ENCODE measurements around the gene ZFP82.

GRCh38 chr19:36456831-36457230 lies 38.4 kb upstream of the ZFP82 start:
- no peak for TF ChIP-seq CTCF (conservative IDR thresholded peaks at IDR 0.05; ENCODE audit: low read depth, low read length)
- no peak for TF ChIP-seq POLR2A (IDR thresholded peaks at IDR 0.05; ENCODE audit: low read depth, low read length)
- TF ChIP-seq SMC3 (IDR thresholded peaks at IDR 0.05; ENCODE audit: low read depth, low read length), result no peak
- TF ChIP-seq CHD1 (IDR thresholded peaks at IDR 0.05; ENCODE audit: low read depth, low read length), result no peak
- TF ChIP-seq USF2 (IDR thresholded peaks at IDR 0.05; ENCODE audit: low read depth, low read length), result no peak
- no peak for TF ChIP-seq CEBPB (IDR thresholded peaks at IDR 0.05; ENCODE audit: low read depth, low read length)
- TF ChIP-seq ELK1 (IDR thresholded peaks at IDR 0.05; ENCODE audit: borderline replicate concordance, low read depth, low read length), result no peak
- no peak for TF ChIP-seq RCOR1 (IDR thresholded peaks at IDR 0.05; ENCODE audit: insufficient replicate concordance, low read length)
- no peak for TF ChIP-seq RAD21 (IDR thresholded peaks at IDR 0.05; ENCODE audit: low read length)

Measured in IMR-90 (cell line).